Pancreas (tissue), 10 donors: ENCODE data around the gene CCDC6. TPM values are rescaled to one million over a fixed set of nuclear protein-coding genes. Genes with fewer than 3 reads are reported as not detected.

Experiments
- ATAC-seq, 4 donors: fragments of 200-7000 bp; cut with Tn5 transposase; one replicate each; pipeline versions ENCODE4 v1.8.0 to v1.9.1; 2020; ENCODE audit warnings: mild to moderate bottlenecking in 4 of 4, moderate library complexity in 4 of 4
- DNase-seq, 6 donors: peaks; one replicate each; pipeline ENCODE4 v3.0.0-alpha.2; 2020
- FAIRE-seq: peaks from 2 replicates; lab custom pipeline; 2012; peaks lifted over from hg19 to GRCh38; lab: Jason Lieb, UNC
- H3K27ac ChIP-seq, 4 donors: fragments of 200-600 bp; sonication (generic); 1 replicate in 3 of 4; 2 replicates in 1 of 4; pipeline versions ENCODE4 v1.5.0 to v1.8.0; 2020
- H3K27me3 ChIP-seq, 4 donors: fragments of 200-600 bp; one replicate each; pipeline ENCODE4 v1.8.0; 2021
- H3K36me3 ChIP-seq, 3 donors: fragments of 200-600 bp; sonication (generic) in 1 of 3; one replicate each; pipeline versions ENCODE4 v1.5.0 to v1.8.0; 2020 to 2021
- H3K4me1 ChIP-seq, 3 donors: fragments of 200-600 bp; one replicate each; pipeline ENCODE4 v1.8.0; 2021
- H3K4me3 ChIP-seq, 4 donors: fragments of 200-600 bp; sonication (generic) in 2 of 4; one replicate each; pipeline versions ENCODE4 v1.5.0 to v1.8.0; 2020 to 2021
- H3K9me3 ChIP-seq, 4 donors: fragments of 200-600 bp; one replicate each; pipeline ENCODE4 v1.8.0; 2021
- intact Hi-C, 3 donors: fragments of 100-400 bp; cut with DNase I; formaldehyde crosslinking; loops; one replicate each; pipeline versions ENCODE4 v1.11.1 to v1.14.2; 2022
- polyA plus RNA-seq, 2 donors: library from polyadenylated mRNA; stranded (reverse); fragments of 200-250 nt; gene quantifications; one replicate each; pipeline ENCODE4 v1.2.3, GENCODE V29; 2013
- total RNA-seq, 6 donors: library from RNA; stranded (reverse); fragmentation: NEBNext Ultra II Directional in 4 of 6; extraction: Animal tissue kit (Norgen Biotek cat#: 25700) in 4 of 6; gene quantifications; one replicate each; pipeline versions ENCODE4 v1.2.1 to v1.2.4, GENCODE V29; 2021 to 2023
- TF ChIP-seq, protein P1 (sequence below), 4 donors: fragments of 200-600 bp; sonication (generic) in 3 of 4; IDR thresholded peaks; one replicate each; pipeline versions ENCODE4 v1.5.0 to v1.8.0; 2021; ENCODE audit warnings: antibody characterized with exemption in 4 of 4
- donor health status: healthy with polysubstance abuse.
- donor health status: DM: no; HTN: no; CAD: no; lungs with moderate emphysema.
- donor health status: DM: no; HTN: no; CAD: no.
- donor health status: control.
- donor health status: control.
- donor health status: Bipolar disorder and iron deficiency.
- donor health status: DM: yes; HTN: yes; CAD: no.
- donor health status: DM: no; HTN: no; CAD: no.
- donor health status: DM: no; HTN: no; CAD: no.
- donor health status: DM: yes; HTN: yes; CAD: no.

Gene CCDC6
- total and polyA plus RNA-seq, 8 donors, result 8.3 to 53.1 (median 29.0) TPM

DNA sequence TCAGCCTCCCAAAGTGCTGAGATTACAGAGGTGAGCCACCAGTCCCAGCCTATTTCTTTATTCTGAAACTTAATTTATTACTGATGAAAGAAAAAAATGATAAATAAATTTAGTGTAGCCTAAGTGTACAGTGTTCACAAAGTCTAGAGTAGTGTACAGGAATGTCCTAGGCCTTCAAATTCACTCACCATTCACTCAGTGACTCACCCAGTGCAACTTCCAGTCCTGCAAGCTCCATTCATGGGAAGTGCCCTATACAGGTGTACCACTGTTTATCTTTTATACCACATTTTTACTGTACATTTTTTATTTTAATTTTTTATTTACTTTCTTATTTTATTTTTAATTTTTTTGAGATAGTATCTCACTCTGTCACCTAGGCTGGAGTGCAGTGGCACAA lies 165.3 kb downstream of the CCDC6 start:
- H3K36me3 ChIP-seq, result no peaks in the 10 kb centered on the region
- H3K9me3 ChIP-seq, result no peaks in the 10 kb centered on the region
- H3K27me3 ChIP-seq, result no peaks in the 10 kb centered on the region
- intact Hi-C loops, result no loop called here
- no peak for ATAC-seq
- no peaks in the 10 kb centered on the region for H3K4me1 ChIP-seq
- DNase-seq, result no peak
- TF ChIP-seq, protein P1, sequence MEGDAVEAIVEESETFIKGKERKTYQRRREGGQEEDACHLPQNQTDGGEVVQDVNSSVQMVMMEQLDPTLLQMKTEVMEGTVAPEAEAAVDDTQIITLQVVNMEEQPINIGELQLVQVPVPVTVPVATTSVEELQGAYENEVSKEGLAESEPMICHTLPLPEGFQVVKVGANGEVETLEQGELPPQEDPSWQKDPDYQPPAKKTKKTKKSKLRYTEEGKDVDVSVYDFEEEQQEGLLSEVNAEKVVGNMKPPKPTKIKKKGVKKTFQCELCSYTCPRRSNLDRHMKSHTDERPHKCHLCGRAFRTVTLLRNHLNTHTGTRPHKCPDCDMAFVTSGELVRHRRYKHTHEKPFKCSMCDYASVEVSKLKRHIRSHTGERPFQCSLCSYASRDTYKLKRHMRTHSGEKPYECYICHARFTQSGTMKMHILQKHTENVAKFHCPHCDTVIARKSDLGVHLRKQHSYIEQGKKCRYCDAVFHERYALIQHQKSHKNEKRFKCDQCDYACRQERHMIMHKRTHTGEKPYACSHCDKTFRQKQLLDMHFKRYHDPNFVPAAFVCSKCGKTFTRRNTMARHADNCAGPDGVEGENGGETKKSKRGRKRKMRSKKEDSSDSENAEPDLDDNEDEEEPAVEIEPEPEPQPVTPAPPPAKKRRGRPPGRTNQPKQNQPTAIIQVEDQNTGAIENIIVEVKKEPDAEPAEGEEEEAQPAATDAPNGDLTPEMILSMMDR (IDR thresholded peaks at IDR 0.05), result no peak
- FAIRE-seq, result no peak
- H3K4me3 ChIP-seq, result no peak overlapping the region
- H3K27ac ChIP-seq, result no peak overlapping the region

Other genes starting within 250 kb of the CCDC6 start
- 1 to 10 TPM in 5 of 6 donors, under 1 TPM in 1; 0.32 to 2.3 (median 1.4) TPM for gene SLC16A9, start 196.7 kb downstream of the CCDC6 start, total RNA-seq
- gene SLC16A9, start 196.7 kb downstream of the CCDC6 start, polyA plus RNA-seq, result 1 to 10 TPM; 1.6 to 7.4 TPM
- 1 to 10 TPM in 4 of 6 donors, not detected in 2; 1.3 to 2.1 (median 1.4) TPM for gene MRLN, start 153.1 kb downstream of the CCDC6 start, total RNA-seq
- gene MRLN, start 153.1 kb downstream of the CCDC6 start, polyA plus RNA-seq, result 10 to 100 TPM; 13.3 to 30.5 TPM